Measurements from ENCODE around the gene MINDY4B.
"Not testable (repeated sequence)": the region's sequence is repeated elsewhere in the genome, so short reads cannot be mapped to it uniquely, and the experiment has no call there.

MINDY4B gene

DNA sequence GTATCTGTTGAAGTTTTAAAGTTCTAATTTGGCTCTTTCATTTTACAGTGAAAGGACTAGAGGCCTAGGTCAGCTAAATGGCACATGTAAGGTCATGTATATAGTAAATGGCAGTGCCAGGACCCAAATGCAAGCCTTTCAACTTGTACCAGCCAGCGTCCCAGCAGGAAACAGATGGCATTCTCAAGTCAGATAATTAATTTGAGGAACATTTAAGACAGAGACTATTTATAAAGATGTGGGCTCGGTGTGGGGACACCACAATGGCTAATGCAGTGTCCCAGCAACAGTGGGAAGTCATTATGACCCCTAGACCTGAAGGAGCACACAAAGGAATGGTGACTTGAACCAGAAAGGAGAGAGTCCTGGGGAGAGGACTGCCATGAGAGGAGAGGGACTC is 6.1 kb downstream of the MINDY4B start:
- in situ Hi-C loops (cut with HindIII; ENCODE audit: low sequenced_read_pairs), result no loop called here

DNA sequence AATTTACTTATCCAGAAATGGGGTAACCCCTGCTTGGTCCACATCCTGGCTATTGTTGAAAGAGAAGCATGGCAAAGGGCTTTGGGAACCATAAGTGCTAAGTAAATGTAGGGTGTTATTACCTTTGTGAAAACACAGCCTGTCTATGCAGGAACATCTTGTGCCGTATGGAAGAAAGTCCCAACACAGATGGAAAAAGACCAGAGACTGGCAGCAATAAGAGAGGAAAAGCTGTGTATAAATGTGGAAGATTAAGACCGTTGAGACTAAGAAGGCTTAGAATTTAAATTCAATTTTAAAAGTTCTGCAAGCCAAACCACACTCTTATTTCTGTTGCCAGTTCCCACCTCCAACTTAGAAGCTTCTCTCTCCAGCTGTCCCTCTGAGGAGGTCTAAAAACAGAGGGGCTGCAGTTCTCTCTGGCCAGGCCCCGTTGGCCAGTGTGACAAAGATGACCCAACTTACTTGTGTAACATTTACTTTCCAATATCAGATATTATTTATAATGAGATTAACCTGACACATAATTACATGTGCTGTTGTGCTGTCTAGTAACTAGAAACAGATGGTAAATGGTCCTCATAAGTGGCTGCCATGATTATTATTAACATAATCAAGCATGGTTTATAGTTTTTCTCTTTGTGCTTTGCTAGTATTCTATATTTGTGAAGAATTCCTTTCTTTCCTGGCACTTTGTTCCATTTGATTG is 7.0 kb downstream of the MINDY4B start:
- in situ Hi-C loops (cut with HindIII; ENCODE audit: low sequenced_read_pairs), result no loop called here

DNA sequence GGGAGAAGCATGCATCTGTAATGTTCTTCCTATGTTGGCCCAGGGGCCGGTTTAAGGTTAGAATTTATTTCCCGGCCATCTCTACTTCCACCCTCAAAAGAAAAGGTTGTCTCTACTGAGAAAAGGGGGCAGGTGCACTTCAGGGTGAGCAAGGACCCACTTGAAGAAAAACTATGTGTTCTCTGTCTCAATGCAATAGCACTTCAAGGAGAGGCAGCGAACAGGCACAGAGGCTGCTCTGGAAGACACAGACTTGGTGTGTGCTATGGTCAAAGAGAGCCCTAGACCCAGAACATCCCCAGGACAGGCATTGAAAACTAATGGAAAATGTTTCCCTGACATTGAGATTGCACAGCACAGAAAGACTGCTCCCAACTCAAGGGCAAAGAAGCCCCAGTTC is 7.6 kb downstream of the MINDY4B start:
- in situ Hi-C loops (cut with HindIII; ENCODE audit: low sequenced_read_pairs), result no loop called here

DNA sequence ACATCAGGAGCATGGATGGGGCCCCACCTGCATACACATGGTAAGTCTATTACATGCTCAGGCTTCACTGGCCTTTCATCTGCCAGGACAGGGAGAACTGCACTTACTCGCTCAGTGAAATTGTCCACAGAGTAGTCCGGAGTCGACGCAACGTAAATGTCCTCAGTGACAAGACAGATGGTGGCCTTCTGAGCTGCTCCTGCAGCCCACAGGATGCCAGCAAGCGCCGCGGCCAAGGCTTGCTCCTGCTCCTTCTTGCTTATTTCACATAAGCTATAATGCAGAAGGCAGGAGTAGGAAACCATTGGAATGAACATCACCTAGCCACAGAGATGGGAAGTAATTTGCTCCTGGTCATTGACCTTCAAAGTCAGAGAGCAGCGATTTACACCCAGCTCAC is 14.4 kb downstream of the MINDY4B start:
- in situ Hi-C loops (cut with HindIII; ENCODE audit: low sequenced_read_pairs), result no loop called here

DNA sequence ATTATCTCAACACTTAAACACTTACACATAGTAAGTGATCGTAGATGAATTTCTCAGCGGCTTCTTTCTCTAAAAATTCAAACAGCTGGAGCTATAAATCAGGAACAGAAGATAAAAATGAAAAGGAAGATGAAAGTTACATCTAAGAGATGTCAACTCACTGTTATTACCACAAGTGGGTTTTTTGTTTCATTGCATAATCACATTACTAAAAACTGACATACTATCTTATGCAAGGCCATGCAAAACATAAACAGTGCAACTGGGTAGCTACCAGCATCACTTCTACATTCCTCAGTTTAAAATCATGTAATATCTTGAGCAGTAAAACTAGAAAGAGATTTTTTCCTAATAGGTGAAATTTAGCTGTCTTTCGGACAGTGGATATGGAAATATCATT is 14.9 kb downstream of the MINDY4B start:
- in situ Hi-C loops (cut with HindIII; ENCODE audit: low sequenced_read_pairs), result no loop called here

DNA sequence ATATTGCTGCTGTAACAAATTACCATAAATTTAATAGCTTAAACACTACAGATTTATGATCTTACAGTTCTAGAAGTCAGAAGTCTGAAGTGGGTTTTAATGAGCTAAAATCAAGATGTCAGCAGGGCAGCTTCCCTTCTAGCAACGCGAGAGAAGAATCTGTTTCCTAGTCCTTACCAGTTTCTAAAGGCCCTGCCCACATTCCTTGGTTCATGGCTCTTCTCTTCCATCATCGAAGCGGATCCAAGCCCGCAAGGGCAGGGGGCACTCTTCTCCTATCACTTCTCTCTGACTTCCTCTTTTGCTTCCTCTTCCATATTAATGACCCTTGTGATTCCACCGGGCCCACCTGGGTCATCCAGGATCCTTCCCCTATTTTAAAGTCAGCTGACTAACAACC is 16.1 kb downstream of the MINDY4B start:
- in situ Hi-C loops (cut with HindIII; ENCODE audit: low sequenced_read_pairs), result no loop called here

DNA sequence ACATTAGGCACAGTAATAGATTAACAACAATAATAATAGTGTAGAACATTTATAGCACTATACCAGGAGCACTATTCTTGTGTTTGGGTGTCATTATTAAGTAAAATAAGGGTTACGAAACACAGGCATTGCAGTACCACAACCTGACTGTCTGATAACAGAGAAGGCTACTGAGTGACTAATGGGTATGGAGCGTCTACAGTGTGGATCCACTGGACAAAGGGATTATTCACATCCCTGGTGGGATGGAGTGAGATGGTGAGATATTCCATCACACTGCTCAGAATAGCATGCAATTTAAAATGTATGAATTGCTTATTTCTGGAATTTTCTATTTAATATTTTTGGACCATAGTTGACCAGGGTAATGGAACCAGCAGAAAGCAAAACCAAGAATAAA is 18.2 kb downstream of the MINDY4B start:
- in situ Hi-C loops (cut with HindIII; ENCODE audit: low sequenced_read_pairs), result no loop called here

DNA sequence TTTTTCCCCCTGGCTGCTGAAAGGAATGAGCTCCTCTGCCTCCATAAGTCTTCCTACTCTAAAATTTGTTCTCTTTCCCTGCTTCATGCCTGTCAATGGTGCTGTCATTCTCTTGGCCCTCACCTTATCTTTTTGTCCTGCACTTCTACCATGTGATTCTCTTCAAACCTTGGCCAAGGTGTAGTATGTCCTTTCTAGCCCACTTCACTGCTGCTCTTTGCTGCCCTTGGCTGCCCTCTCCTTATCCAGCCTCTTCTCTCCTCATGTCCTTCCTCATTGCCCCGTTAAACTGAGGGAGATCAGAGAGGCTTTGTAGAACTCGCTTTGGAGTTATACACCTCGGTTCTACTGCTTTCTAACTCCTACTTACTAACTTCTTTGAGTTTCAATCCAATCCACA is 19.7 kb downstream of the MINDY4B start:
- in situ Hi-C loops (cut with HindIII; ENCODE audit: low sequenced_read_pairs), result no loop called here

DNA sequence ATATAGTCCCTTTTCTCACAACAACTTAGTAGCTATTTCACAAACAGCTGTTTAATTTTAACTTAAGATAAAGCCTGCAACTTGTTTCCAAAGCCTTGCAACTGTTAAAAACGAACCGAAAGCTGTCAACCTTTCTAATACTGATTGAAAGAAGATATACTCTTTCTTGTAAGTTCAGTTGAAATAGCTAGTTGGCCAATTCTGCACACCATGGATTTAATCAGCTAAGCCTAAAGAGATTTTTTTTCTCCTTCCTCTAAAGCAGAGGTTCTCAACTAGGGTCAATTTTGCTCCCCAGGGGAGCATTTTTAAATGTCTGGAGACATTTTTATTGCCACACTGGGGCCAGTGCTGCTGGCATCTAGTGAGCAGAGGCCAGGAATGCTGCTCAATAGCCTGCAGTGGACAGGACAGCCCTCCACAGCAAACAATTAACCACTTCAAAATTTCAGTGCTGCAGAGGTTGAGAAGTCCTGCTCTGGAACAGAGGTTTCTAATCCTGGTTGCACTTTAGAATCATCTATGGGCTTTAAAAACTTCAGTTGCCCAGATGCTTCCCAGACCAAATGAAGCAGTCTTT is 26.2 kb downstream of the MINDY4B start:
- in situ Hi-C loops (cut with HindIII; ENCODE audit: low sequenced_read_pairs), result no loop called here

DNA sequence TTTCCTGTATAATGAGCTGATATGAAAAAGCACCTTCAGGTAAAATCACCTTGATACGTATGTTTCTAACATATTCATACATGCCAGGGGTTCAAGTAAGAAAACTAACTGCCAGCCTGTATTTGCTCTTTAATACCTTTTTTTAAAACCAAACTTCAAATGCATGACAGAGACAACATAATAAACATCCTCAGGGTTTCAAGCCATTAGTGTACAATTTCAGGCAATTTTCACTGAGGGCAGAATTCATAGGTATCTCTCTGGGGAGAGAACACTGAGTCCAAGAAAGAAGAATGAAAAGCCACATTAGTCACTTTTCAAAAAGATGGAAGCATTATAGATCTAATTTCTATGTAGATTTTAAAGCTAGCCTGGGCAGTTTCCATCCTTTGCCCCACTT is 26.9 kb downstream of the MINDY4B start:
- in situ Hi-C loops (cut with HindIII; ENCODE audit: low sequenced_read_pairs), result no loop called here

DNA sequence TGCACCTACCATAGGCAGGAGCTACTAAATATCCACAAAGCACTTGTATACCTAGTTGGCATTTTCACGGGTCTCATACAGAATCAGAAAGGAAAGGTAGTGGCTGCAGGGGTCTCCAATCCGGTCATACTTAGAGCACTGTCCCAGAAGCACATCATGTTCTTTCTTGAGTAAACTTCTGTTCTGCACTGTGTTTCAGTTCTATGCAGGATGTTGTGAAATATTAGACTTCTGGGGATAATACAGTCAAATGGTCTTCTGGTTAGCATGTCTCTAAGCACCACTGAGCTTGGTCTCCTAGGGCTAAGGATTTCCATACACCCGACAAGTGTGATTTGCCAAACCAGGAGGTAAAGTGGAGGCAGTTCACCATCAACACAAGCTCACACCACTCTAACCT is 27.9 kb downstream of the MINDY4B start:
- in situ Hi-C loops (cut with HindIII; ENCODE audit: low sequenced_read_pairs), result no loop called here

DNA sequence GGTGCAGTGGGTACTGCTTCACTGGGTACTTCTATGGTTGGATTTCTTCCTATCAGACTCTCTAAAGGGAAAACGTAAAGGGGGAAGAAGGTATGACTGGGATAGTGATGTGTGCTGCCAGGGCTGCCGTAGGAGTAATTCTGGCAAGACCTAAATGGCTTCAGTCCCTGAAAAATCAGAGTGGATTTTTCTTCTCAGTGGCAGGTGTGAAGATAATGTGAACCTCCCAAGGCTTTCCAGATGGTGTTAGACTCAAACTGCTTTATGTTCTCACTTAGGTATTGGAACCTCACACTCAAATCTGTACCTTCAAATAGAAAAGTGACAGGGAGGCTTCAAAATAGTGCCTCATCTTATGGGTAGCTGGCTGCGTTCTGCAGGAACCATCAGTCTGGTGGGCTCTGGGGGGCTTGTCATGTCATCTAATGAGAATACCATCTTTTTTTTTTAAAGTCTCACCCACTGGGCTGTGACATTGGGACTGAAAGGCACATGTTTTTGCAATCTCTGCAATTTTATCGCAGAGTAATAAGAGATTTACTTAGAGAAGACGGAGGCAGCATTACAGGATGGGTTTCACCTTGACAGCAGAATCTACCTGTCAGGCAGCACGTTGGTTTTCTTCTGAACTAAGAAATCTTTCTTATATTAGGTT is 28.5 kb downstream of the MINDY4B start:
- in situ Hi-C loops (cut with HindIII; ENCODE audit: low sequenced_read_pairs), result no loop called here

DNA sequence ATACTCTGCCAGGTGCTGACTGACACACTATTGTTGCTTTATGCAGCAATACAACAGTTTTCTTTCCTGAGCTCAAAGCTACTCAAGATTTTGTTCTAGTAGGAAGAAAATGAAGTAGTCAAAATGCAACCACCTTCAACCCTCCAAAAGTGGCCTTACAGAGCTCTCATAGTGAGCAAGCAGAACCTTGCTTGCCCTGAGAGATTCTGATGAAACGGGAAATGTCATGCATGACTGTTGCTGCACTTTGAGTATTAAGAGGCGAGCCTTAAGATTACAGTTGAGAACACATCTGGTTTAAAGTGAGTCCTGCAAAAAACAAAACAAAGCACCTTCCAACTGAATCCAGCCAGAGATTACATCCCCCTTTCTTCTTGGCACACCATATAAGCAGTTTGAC is 29.7 kb downstream of the MINDY4B start:
- in situ Hi-C loops (cut with HindIII; ENCODE audit: low sequenced_read_pairs), result no loop called here

DNA sequence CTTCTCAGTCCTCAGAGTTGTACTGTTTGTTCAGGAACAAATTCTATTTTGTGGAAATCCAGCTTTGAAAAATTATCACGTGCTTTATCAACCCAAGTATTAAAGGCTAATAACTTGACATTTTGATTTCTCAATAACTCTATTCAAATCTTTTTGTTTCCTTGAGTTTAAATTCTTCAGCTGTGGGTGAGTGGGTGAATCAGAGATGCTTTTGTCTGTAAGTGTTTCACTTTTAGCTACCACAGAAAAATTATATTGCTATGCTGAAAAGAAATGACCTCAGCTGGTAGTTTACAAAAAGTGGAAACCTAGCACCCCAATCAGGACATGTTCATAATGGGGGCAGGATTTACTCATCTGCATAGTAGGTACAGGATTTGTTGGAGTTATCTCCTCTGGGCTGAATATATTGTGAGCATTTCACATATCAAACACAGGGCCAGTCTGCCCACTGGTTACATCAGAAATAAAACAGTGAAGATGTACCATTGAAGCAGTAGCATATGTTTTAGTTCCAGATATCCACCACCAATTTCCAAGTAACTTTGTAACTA is 30.5 kb downstream of the MINDY4B start:
- in situ Hi-C loops (cut with HindIII; ENCODE audit: low sequenced_read_pairs), result no loop called here

DNA sequence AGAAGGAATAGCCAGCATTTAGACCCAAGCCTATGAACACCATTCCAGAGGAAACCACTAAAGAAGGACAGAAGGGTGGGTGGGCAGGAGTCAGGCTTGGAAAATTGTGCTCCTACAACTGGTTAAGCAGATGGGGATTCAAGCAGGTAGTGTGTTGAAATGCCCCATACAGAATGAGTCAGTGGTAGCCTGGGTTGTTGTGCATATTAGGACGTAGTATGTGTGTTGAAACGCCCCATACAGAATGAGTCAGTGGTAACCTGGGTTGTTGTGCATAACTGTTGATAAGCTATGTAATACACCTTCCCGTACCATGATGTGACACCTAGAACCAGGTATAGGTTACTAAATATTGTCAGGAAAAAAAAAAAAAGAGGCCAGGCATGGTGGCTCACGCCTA is 34.0 kb downstream of the MINDY4B start:
- in situ Hi-C loops (cut with HindIII; ENCODE audit: low sequenced_read_pairs), result no loop called here

DNA sequence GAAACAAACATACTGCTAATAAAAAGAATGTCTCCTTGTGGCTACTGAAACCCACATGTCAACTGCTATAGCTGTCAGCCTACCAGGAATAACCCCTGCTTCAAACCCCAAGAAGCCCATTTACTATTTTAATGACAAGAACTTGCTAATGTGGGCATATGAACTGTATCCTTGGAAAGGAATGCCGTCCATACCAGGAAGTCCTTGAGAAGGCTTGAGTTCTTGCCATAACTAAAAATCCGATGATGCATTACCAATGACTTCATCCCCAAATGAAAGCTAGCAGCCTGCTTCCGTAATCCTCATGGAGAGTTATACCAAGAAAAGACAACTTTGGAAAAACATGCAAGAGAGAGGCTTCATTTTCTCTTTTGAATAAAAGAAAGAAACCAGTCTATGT is 34.8 kb downstream of the MINDY4B start:
- in situ Hi-C loops (cut with HindIII; ENCODE audit: low sequenced_read_pairs), result no loop called here

DNA sequence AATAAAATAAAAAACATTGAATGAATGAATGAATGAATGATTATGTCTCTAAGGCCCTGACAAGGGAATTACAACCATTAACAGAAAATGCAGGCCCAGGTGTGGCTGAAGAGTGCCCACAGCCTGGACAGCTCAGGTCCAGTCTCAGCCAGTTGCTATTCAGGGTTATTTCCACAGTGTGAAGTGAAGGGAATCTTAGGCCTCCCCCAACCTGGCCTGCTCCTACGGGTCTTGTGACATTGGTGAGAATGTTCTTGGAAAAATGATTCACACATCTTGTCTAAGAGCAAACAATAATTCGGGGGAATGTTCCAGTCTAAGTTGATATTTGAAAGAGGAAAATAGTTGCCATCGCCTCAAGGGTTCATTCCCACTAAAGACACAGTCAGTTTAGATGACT is 37.0 kb downstream of the MINDY4B start:
- in situ Hi-C loops (cut with HindIII; ENCODE audit: low sequenced_read_pairs), result no loop called here

DNA sequence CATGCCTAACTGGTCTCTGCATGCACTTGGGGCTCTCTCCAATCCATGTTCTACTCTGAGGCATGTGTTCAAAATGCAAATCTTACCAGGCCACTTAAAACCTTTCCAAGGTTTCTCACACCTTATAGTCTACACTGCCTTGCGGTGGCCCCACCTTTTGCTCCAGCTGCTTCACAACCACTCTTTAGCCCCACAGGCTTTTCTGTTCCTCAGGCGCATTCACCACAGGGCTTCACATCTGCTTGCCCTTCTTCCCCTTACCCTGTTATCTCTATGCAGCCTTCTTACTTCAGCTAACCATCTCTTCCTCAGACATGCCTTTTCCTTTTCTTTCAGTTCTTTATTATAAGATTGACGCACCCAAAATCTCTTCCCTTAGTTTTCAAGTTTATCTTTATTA is 37.8 kb downstream of the MINDY4B start:
- in situ Hi-C loops (cut with HindIII; ENCODE audit: low sequenced_read_pairs), result no loop called here

DNA sequence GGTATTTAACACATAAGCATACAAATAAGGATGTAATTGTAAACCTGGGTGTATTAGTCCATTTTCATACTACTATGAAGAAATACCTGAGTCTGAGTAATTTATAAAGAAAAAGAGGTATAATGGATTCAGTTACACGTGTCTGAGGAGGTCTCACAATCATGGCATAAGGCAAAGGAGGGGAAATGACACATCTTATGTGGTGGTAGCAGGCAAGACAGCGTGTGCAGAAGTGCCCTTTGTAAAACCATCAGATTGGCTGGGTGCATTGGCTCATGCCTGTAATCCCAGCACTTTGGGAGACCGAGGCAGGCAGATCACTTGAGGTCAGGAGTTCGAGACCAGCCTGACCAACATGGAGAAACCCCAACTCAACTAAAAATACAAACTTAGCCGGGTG is 41.3 kb downstream of the MINDY4B start:
- in situ Hi-C loops (cut with HindIII; ENCODE audit: low sequenced_read_pairs), result not testable (repeated sequence)

DNA sequence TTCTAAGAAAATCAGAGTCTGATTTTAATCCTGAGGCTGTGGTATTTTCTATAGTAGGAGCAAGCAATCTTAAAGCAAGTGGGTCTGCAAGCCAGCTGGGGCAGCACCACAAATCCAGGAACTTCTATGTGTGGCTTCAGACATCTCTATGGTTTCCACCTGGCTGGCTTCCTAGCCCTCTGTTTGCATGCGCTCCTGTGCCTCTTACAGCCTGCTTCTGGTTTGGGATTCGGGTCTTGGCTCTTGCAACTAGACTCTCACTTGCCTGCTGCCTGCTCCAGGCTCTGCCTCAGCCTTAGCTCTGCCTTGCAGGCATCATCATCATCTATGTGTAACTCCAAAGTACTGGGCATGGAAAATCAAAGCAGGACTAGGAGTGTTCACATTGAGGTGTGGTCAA is 43.4 kb downstream of the MINDY4B start:
- in situ Hi-C loops (cut with HindIII; ENCODE audit: low sequenced_read_pairs), result no loop called here

DNA sequence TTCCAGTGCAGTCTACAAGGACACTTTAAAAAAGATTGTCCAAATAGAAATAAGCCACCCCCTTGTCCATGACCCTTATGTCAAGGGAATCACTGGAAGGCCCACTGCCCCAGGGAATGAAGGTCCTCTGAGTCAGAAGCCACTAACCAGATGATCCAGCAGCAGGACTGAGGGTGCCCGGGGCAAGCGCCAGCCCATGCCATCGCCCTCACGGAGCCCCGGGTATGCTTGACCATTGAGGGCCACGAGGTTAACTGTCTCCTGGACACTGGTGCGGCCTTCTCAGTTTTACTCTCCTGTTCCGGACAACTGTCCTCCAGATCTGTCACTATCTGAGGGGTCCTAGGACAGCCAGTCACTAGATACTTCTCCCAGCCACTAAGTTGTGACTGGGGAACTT is 47.3 kb downstream of the MINDY4B start:
- in situ Hi-C loops (cut with HindIII; ENCODE audit: low sequenced_read_pairs), result not testable (repeated sequence)

DNA sequence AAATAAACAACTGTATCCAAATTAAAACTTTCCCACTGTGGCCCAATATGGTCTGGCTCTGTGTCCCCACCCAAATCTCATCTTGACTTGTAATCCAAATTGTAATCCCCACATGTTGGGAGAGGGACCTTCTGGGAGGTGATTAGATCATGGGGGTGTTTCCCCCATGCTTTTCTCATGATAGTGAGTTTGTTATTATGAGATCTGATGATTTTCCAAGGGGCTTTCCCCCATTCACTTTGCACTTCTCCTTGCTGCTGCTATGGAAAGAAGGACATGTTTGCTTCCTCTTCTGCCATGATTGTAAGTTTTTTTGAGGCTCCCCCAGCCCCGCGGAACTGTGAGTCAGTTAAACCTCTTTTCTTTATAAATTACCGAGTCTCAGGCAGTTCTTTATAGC is 55.0 kb downstream of the MINDY4B start:
- in situ Hi-C loops (cut with HindIII; ENCODE audit: low sequenced_read_pairs), result no loop called here

Measured in DLD1 (cell line).